Inflammatory macrophage treated with lipopolysaccharide for 4 hours (primary cell): ENCODE data around the gene MYT1.

Experiments
- DNase-seq: peaks from one replicate; pipeline ENCODE4 v3.0.0-alpha.2; 2020

MYT1 gene

DNA sequence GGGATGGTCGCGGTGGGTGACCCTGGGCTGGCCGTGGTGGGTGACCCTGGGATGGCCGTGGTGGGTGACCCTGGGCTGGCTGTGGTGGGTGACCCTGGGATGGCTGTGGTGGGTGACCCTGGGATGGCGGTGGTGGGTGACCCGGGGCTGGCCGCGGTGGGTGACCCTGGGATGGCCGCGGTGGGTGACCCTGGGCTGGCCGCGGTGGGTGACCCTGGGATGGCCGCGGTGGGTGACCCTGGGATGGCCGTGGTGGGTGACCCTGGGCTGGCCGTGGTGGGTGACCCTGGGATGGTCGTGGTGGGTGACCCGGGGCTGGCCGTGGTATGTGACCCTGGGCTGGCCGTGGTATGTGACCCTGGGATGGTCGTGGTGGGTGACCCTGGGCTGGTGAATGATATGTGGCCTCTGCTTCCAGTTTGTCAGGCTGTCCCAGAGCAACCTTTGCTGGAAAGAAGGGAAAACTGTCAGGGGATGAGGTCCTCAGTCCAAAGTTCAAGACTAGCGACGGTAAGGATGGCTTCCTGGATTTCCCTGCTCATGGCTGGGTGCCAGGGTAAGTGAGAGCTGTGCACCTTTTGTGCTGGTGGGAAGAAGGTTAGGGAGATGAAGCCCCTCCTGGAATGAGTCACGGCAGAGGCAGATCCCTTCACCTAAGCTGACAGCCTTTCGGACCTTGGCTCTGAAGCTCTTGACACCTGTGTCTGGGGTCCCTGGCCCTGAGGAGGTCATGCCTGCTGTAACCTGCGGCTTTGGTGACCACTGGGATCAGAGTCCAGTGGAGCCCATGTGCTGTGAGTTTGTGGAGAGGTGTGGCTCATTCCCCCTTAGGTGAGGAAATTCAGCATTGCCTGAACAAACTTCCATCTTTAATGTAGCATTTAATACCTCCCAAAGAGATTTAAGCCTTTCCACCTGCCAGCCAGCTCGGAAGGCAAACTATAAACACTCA, 72.2 kb downstream of the MYT1 start:
- DNase-seq, result no peak

GRCh38 chr20:64237316-64237715, 73.1 kb downstream of the MYT1 start:
- DNase-seq, result no peak

GRCh38 chr20:64238115-64238825, 74.0 kb downstream of the MYT1 start:
- no peak for DNase-seq

DNA sequence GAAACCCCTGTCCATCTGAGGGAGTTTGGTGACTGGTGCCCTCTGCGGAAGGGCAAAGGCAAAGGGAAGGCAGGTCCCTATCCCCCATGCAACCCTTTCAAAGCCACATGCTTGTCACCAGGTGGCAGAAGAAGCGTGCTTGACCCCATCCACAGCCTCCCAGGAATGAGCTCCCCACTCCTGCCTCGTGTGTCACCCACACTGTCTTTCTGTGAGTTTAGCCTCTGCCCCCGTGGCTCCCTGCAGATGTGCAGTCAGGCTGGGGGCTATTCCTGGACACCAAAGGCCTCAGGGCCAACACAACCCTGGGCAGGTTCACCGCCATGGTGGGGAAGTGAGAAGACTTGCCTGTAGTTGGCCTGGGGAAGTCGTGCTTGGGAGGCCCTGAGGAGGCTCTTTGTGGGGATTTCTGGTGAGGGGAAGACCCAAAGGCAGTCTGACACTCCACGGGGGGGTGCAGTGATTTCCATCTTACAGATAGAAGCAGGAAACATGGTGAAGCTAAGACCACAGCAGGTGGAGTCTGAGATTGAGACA, 74.7 kb downstream of the MYT1 start:
- no peak for DNase-seq

DNA sequence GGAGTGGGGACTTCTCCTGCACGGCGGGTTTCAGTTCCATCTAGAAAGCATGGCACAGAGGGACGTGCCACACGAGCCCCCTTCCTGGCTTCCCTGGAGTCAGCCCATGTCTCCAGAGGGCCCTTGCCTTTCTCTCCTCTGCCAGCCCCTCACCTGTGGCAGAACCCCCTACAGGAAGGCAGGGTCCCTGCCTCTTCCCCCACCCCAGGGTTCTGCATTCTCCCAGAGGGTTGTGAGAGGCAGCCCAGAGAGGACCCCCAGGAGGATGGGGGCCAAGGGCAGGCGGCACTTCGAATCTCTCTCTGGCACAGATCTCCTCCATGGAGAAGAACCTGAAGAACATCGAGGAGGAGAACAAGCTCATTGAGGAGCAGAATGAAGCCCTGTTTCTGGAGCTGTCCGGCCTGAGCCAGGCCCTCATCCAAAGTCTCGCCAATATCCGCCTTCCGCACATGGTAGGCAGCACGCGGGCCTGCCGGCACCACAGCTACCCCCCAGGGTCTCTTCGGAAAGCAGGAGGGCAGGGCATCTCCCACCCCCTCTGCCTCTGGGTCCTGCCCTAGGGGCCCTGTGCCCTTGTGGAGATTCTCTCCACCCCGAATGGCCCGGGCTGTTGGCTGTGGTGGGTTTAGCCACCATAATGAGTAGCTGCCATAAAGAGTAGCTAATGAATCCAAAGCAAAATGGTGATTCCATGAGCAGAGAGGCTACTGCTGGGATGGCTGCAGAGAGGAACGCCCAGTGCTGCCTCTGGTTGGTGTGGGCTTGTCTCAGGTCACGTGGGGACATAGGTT, 75.4 kb downstream of the MYT1 start:
- no peak for DNase-seq

DNA sequence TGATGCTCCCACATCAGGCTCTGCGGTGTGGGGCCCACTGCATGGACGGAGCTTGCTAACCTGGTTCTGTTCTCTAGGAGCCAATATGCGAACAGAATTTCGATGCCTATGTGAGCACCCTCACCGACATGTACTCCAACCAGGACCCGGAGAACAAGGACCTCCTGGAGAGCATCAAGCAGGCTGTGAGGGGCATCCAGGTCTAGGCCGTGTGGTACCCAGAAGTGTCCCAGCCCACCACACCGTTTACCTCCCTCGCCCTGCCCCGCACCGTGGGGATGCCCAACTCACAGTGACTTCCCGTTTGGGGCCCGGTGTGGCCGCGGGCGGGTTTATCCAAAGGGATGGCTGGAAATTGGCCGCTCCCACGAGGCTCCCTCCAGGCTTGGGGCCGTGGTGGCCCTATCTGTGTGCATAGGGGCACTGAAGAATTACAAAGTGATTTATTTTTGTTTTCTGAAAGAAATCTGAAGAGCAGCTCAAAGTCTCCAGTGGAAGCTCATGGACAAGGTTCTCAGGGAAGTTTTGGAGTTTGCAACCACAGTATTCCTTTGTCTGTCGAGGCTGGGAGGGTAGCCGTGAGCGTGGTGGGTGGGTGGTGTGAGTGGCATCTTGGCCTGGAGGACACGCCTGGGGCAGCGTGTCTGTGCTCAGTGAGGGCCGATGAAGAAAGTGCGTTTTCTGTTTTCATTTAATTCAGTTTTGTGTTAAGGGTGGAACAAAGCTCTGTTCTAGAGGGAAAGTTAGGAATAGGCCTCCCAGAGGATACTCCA, 76.2 kb downstream of the MYT1 start:
- no peak for DNase-seq

DNA sequence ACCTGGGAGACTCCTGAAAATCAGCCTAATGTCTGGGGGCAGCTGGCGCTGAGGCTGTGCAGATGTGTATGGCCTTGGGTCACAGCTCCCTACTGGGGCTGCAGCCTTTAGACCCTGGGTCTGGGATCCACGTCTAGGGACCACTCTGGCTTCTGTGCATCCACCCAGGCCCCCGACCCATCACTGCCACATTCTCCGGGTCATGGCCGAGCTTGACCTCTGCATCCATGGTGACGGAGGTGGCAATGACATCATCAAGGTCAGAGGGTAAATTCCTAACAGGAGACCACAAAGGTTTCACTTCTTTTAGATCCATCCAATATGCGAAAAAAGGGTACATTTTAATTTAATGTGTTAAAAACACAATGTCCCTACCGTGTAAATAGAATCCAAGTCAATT, 76.8 kb downstream of the MYT1 start:
- DNase-seq, result no peak

DNA sequence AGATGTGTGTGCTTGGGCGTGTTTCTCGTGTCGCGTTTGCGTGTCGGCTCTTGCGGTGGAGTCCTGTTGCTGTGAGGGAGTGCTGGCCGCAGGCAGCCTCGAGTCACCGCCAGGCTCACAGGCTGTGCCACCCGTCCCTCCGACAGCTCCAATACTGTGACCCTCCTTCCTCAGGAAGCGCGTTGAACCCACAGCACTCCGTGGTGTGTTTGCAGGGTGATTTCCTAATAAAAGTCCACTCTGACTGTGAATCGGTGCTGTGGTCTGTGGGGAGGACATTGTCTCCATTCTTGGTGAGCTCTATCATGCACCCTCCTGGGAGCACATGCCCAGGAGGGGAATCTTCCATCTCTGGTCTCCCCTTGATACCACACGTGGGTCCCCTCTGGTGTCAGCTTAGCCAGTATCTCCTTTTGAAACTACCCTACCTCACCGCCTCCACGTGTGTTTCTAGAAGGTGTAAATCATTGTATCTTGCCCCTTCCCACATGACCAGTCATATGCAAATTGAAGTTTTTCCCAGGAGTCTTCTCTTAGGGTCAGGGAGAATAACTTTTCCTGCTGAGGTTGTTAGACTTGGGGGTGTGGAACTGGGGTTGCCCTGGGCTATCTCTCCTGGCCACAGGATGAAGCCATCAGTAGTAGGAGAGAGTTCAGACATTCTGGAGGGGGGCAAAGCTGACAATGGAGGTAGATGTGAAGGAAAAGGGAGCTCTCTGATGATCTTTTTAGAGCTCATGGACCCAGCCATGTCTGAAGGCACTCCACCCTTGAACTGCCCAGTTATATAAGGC, 77.9 kb downstream of the MYT1 start:
- no peak for DNase-seq

- no peak for DNase-seq
These were observed 78.7 kb downstream of the MYT1 start for GRCh38 chr20:64242797-64243475.

DNA sequence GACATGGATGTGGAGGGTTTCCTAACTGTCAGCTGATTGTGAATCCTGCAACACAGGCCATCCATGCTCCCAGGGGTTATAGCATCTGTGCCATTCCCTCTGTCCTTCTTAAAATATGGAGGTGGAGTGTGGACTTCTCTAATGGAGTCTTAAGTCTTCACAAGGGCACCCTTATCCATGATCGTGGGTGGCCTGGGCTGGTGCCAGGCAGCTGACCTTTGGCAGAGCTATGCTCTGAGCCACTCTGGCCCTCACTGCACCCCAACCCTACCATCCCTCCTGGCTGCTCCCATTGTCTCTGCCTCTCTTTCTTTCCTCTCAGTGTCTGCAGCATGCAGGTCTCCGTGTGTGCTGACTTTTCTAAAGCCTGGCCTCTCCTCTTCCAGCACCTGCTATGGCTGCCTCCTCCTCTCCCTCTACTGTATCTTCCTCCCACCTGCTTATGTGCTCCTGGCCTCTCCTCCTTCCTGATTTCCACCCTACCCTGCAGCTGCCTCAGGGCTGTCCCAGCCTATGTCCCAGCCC, 80.1 kb downstream of the MYT1 start:
- no peak for DNase-seq

- DNase-seq, result no peak
These were observed 80.8 kb downstream of the MYT1 start for GRCh38 chr20:64244870-64245603.

- DNase-seq, result no peak
These were observed 81.7 kb downstream of the MYT1 start for GRCh38 chr20:64245746-64246595.

DNA sequence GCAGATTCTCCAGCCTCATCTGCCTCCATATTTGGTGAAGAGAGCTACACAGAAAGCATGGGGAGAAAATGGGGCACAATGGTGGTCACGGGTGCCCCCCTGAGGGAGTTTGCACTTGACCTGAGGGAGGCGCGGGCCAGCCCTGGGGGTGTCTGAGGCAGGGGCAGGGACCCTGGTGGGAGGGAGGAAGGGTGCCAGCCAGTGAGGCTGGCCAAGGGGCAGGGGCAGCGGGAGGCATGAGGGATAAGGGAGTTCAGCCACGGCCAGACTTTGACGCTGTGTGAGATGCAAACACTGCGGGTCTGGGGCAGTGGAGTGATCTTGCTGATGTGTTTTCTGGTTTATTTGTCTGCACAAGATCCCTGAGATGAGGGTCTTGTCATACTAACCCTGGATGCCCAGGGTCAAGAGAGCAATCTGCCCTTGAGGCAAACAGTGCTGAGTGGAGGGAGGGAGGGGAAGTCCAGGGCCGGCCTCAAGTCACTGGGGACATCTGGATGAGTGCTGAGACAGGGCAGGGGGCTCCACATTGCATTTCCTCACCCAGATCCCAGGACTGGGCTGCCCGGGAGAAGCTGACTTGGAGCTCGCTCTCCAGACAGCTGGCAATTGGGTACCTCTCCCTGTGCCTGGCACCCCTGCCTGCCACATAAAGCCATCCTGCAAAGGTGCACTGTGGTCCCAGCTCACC, 82.5 kb downstream of the MYT1 start:
- no peak for DNase-seq

GRCh38 chr20:64247307-64247618, 83.0 kb downstream of the MYT1 start:
- DNase-seq, result no peak

DNA sequence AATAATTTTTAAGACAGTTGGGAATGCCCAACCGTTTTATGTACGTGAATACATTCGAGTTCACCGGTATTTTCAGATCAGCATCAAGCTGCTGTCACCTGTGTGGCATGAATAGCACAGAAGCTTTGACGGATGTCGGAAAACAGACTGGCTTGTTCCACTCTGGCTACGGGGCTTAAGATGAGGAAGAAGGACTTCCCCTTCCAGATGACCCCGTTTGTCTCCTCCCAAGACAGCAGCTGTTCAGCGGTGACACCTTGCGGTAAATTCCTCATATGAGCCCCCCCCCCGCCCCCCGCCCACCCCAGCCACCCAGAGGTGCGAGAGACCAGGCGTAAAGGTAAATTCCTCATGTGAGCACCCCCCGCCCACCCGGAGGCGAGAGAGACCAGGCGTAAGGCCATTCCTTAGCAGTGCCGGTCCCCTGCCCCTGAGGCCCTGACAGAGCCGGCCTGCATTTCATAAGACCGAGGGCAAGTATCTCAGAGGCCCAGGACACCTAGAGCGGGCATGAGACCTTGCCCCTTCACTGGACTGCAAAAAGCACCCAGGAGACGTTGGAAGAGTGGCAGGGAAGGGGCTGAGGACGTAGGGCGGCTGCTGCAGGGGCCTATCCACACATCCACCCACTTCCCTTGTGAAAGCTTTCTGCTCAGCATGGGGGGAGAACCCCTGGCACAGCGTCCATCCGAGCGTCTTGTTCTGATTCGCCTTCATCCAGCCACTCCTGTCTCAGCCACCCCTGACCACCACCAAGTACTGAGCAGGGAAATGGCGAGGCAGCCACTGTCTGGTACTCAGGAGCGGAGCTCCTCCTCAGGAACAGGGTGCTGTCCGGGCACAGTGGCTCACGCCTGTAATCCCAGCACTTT, 84.0 kb downstream of the MYT1 start:
- DNase-seq, result no peak

DNA sequence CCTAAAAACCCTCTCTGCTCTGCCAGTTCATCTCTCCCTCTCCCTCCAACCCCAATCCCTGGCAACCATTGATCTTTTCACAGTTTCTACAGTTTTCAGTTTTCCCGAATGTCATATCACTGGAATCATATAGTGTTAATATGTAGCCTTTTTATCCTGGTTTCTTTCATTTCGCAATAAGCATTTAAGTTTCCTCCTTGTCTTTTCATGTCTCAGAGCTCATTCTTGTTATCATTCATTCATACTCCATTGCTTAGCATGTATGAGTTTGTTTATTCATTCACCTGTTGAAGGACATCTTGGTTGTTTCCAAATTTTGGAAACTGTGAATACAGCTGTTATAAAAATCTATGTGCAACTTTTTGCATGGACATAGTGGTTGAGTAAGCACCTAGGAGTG, 85.8 kb downstream of the MYT1 start:
- no peak for DNase-seq

- DNase-seq, result no peak
These were observed 88.7 kb downstream of the MYT1 start for GRCh38 chr20:64253000-64253383.
